ENCODE results near the gene GSAP.

DNA sequence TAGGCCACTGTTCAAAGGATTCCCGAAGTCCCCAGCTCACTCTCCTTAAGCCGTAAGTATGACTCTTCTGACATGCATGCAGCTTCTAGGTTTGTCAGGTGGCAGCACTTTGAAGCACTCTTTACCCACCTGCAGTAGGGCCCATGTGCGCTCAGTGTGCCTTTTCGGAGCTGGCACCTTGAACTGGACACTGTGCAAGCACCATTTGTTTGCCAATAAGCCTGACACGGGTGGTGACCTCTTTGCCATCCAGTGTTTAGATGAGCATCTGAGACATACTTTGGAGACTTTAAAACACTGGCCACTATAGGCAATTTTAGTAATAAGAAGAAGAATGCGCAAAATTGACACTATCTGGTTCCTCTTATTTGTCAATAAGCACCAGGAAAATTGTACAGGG lies 45.7 kb upstream of the GSAP start:
- TF ChIP-seq POLR2A (IDR thresholded peaks at IDR 0.05), result no peak
- TF ChIP-seq, protein P1, sequence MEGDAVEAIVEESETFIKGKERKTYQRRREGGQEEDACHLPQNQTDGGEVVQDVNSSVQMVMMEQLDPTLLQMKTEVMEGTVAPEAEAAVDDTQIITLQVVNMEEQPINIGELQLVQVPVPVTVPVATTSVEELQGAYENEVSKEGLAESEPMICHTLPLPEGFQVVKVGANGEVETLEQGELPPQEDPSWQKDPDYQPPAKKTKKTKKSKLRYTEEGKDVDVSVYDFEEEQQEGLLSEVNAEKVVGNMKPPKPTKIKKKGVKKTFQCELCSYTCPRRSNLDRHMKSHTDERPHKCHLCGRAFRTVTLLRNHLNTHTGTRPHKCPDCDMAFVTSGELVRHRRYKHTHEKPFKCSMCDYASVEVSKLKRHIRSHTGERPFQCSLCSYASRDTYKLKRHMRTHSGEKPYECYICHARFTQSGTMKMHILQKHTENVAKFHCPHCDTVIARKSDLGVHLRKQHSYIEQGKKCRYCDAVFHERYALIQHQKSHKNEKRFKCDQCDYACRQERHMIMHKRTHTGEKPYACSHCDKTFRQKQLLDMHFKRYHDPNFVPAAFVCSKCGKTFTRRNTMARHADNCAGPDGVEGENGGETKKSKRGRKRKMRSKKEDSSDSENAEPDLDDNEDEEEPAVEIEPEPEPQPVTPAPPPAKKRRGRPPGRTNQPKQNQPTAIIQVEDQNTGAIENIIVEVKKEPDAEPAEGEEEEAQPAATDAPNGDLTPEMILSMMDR (IDR thresholded peaks at IDR 0.05 in 8 of 11, conservative IDR thresholded peaks at IDR 0.05 in 3 of 11), result no peak
